Activated gamma-delta T cell (primary cell): ENCODE data around the gene GPRC5A.

ENCODE experiments used
- DNase-seq: peaks from one replicate; lab custom pipeline; 2025; lab: John Stamatoyannopoulos, UW

Gene GPRC5A

DNA sequence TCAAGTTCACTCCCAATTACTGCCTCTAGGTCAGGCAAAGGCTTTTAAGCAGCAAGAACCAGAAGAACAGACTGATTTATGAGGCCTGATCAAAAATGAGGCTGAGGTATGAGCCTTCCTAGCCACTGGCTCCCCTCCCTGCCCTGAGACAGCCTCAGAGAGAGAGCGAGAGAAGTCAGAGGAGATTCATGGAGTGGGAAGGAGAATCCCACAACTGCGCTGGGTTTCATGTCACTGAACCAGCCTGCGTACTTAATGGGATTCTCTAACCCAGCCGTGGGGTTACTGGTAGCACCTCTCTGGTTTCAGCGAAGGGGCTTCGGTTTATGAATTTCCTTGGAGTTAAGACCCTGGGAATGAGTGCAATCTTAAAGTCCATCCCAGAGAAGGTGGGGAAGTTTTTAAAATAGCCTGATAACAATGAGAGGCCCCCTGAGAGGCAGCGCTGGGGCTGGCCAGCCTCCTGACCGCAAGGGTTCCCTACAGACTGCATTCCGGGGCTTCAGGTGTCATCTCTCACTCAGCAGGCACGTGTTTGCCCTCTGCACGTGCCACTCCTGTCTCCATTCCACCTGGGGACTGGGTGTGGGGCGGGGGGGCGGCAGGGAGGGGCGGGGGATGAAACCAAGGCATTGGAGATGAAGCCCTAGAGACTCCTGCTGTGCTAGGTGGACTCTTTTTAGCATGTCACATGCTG is 6.1 kb upstream of the GPRC5A start:
- DNase-seq: no peak

DNA sequence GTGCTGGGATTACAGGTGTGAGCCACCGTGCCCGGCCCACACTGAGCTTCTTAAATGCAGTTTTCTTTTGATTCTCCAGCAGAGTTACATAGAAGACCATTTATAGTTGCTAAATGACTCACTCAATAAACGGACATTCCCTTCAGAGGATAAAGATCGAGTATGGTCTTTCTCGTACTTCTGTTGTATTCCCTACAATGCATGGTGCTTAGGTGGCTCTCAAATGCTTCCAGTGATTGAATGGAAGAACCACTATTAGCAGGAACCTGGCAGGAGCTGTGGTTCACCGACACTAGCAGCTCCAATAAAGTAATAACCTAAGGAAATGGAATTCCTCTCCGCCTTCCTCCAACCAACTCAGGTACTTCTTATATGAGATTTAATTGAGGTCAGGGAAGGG is 3.9 kb upstream of the GPRC5A start:
- DNase-seq: no peak

DNA sequence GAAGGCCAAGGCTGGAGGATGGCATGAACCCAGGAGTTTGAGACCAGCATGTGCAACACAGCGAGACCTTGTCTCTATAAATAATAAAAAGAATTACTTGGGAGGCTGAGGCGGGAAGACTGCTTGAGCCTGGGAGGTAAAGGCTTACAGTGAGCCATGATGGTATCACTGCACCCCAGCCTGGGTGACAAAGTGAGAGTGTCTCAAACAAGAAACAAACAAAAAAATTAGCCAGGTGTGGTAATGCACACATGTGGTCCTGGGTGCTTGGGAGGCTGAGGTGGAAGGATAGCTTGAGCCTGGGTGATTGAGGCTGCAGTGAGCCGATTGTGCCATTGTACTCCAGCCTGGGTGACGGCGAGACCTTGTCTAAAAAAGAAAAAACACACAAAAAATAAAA is 1.7 kb upstream of the GPRC5A start:
- no peak for DNase-seq

DNA sequence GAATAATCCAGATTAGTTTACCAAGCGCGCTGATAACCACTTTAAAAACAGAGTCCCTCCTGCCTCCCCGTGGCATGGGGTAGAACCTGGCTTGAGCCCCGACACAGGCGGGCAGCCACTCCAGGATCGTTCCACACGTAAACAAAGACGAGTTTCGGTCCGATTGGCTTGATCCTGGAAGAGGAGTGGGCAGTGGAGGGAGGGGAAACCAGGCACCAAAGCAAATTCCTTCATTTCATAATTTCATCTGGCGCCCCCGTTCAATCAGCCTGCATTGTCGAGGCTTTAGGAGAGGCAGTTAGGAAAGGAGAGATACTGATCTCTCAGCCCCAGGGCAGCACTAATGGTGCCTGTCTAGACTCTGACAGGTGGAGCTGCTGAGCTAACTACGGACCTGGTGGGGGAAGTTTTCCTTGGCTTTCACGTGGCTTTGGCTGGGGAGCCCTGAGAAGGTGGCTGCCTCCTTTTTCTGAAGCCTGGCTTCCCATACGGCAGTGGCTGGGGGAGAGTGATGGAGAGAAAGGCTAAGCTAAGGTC is 751 bp upstream of the GPRC5A start:
- DNase-seq: no peak

DNA sequence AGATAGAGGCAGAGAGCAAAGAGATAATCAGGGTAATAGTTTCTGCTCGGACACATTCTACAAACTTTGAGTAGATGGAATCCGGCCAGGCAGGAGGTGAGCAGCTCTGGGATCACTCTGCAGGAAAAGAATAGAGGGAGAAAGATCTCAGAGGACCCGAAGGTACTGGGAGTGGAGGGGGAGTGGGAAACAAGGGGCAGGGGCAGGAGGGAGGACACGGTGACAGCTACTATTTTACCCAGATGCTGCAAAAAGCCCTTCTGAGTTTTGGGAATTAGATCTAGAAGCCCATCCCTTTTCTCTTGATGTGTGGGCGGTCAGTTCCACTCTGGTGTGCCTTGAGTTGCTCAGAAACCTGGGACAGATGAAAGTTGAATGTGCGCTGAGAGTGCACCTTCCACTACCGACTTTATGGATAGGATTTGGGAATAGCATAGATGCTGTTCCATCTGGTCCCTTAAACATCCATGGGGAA is 556 bp downstream of the GPRC5A start:
- no peak for DNase-seq

DNA sequence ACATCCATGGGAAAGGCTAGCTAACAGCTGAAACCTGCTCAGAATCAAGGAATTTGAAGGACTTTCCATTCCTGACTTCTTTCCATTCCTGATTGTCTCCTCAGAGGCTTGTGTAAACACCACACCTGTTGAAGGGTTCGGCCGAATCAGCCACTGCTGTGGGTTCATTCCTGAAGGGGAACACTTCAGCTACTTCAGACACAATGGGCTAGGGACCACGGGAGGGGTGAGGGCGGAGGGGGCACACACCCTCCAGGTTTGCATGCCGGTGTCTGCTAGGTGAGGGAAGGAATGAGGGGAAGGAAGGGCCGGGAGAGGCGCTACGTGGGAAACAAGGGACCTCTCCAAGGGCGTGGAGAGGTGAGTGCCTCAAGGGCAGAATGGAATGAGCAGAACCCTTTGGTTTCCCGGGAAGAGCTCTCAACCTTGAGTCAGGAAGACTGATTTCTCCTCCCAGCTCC is 1.3 kb downstream of the GPRC5A start:
- DNase-seq: no peak

DNA sequence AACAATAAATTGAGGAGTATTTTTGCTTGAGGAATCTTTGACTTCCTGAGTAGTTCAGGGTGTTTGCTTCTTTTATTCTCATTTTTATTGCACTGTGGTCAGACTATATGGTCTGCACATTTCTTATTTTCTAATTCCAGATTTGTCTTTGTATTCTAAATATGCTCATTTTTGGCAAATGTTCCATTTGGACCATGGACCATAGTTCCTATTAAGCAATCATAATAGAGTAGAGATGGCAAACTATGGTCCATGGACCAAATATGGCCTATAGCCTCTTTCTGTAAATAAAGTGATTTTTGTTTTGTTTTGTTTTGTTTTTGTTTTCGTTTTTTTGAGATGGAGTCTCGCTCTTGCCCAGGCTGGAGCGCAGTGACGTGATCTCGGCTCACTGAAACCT is 2.1 kb downstream of the GPRC5A start:
- DNase-seq: no peak

DNA sequence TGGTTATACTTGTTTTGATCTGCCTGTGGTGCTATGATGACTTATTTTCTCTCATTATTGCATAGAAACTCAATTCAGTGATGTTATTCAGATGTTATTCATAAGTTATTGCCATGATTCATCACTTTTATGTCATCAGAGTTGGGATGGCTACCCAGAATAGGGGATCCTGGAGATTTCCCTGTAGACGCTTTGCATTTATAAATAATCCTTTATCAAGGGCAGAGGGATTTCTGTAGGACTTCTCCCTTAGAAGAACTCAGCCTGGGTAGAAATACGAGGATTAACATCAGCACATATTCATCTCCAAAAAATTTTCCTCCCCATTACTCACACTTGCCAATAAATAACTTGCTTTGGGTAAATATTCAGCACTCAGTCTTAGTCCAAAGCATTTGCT is 4.9 kb downstream of the GPRC5A start:
- DNase-seq: no peak

DNA sequence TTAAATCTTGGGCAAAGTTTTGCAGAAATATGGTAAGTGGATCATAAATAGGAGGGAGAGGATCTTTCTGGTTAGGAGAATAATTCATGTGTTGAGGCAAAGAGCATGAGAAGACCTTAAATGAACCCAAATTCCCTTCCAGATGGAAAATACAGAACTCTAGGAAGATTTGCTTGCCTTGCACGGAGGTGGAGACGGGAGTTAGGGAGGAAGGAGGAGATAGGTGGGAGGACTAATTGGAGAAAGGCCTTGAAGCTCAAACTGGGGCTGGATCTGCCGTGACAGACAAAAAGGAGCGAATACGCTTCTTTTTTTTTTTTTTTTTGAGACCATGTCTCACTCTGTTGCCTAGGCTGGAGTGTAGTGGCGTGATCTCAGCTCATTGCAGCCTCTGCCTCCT is 5.9 kb downstream of the GPRC5A start:
- no peak for DNase-seq

DNA sequence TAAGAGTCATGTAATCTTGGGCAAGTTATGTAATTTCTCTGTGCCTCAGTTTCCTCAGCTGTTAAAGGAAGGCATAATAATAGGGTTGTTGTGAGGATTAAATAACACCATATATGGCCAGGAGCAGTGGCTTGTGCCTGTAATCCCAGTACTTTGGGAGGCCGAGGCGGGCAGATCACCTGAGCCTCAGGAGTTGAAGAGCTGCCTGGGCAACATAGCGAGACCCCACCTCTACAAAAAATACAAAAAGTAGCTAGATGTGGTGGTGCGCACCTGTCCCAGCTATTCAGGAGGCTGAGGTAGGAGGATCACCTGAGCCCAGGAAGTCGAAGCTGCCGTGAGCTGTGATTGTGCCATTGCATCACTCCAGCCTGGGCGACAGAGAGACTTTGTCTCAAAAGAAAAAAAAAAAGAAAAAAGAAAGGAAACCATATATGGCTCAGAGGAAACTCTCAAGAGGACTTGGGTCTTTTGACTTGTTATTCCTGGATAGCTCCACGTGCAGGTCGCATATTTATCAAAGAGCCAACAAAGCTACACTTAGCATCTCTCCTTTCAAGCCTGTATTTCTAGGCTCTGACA is 6.9 kb downstream of the GPRC5A start:
- no peak for DNase-seq

DNA sequence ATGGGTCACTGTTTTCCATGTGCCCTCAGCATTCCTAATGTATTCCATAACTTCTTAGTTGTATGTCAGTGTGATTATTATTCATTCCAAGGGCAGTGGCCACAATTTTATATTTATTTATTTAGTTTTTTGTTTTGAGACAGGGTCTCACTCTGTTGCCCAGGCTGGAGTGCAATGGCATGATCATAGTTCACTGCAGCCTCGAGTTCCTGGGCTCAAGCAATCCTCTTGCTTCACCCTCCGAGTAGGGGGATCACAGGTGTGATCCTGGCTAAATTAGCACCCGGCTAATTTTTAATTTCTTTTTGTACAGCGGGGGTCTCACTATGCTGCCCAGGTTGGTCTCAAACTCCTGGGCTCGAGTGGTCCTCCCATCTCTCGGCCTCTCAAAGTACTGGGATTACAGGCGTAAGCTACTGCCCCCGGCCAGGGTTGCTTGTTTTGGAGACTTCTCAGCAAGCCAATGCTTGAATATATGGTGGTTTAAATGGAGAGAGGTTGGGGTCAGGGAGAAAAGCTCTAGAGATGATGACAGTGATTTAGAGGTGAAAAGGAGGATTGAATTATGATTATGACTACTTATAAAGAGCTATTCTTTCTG is 7.6 kb downstream of the GPRC5A start:
- DNase-seq: no peak

DNA sequence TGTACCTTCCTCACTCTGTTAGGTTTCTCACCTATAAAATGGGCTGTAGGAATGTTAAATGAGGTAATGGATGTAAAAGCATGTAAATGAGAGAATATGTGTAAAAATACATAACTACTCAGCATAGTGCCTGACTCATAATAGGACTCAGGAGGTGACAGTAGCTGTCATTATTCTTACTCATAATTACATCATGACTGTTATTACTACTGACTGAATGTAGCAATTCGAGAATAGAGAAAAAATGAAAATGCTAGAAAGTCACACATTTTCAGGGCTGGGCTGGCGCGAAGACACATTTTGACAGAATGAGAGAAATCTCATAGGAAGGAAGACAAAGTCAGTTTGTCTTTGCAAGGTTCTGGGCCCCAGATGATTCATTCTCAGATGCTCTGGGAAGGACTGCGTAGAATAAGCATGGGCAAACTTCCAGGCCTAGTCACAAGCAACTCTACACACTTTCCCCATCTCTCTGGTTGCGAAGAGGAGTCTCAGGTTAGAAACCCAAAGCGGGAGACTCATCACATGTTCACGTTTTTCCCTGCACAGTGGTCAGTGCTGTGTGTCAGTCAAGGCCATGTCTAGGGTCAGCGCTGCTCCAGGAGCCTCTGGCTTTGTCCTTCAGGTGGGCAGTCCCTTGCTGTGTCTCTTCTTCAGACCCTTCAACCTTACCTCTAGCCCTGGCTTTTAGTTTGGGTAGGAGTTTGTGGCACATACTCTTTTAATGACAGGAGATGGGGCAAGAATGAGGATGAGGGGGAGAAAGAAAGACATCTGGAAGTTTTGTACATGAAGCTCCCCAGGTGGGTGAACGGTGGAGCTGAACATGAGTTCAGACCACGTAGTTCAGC is 8.4 kb downstream of the GPRC5A start:
- no peak for DNase-seq

DNA sequence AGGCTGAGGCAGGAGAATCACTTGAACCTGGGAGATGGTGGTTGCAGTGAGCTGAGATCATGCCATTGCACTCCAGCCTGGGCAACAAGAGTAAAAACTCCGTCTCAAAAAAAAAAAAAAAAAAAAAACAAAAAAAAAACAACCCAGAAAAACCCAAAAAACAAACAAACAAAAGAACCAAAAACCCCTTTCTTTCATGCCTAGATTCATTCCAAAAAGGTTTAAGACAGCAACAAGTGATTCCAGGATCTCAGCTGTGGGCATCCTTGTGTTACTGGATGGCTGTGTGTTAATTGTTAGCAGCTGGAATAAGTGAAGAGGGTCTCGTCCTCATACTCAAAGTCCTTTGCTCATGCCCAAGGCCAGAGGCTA is 9.4 kb downstream of the GPRC5A start:
- DNase-seq: no peak

DNA sequence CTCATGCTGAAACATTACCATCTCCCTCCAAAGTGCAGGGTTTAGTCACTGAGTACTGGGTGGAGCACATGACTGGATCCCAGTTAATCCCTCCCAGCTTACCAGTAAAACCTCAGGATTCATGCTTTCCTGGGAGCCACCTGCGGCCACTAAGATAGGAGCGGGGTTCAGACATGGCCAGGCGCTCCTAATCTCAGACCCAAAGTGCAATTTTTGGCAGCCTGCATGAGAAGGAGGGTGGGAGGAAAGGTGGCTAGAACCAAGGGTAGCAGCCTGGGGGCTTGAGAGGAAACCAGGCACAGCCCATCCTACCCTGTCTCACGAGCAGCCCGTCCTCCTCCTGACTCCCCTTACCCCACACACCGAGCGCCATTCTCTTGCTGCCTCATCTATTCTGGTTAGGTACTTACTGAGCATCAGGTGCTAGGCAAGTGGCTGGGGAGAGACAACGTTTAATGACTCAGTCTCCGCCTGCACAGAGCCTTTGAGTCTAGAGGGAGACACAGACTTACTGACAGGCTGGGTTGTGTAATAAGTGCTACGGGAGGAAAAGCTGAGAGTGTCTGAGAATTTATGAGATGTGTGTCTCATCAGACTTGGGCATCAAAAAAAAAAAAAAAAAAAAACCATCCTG is 9.9 kb downstream of the GPRC5A start:
- DNase-seq: no peak

DNA sequence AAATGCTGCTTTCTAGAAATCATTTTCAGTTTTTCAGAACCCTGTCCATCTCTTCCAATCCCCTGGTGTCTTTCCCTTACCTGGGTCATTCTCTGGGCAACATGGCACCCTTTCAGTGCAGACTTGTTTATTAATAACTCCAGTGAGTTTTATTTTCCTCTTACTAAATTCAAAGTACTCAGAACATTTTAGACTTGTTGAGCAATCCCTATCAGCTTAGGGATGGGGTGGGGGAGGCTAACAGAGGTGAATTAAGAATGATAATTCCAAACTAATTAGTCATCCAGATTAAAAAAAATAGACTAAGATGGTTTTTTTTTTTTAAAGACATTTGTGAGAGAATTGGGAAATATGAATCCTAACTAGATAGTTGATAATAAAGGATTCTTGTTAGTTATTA is 10.7 kb downstream of the GPRC5A start:
- DNase-seq: no peak

DNA sequence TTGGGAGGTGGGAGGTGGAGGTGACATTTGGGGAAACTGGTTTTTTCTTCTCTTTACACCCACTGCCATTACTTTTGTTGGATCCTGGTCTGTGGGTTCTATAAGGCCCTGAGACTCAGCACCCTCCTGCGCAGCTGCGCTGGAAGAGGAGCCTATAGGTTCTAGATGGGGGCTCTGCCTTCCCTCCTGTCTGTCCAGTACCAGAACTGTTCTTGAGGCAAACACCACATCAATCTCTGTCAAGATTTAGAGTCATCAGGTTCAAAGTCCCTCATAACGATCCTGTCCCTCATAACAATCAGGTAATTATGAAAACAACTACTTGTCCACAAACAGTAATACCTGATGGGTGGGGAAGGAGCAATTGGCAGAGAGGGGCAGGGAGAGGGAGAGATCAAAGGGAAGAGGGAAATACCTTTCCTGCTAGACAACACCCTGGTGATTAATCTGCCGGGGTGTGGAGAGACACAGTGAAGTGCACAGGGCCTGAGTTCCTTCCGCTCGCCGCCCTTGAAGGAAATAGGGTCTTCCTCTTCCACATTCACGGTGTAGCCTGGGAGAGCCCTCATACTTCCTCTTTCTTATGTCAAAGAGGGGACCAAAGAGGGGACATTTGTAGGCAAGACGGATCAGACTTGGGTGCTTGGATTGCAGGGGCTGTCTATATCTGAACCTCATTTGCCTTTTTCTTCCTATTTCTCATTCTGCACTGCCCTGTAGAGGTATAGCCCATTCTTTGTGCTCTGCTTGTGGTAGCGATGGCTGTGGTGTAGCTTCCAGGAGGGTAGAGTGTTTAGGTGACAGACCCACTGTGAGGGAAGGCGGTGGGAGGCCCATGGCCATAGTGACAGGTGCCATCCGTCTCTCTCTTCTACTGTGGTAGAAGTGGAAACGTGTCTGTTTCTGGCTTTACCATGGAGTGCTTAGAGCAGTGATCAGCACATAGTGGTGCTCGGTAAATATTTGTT is 12.6 kb downstream of the GPRC5A start:
- no peak for DNase-seq

DNA sequence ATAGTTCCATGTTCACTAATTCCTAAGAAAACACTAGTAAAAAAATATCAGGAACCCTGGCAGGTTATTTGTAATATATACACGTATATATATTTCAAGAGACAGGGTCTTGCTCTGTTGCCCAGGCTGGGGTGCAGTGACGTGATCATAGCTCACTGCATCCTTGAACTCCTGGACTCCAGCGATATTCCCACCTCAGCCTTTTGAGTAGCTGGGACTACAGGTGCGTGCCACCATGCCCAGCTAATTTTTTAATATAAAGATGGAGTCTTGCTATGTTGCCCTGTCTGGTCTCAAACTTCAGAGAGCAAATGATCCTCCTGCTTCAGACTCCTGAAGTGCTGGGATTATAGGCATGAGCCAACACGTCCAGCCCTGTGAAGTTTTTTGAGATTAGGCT is 16.2 kb downstream of the GPRC5A start:
- DNase-seq: no peak

DNA sequence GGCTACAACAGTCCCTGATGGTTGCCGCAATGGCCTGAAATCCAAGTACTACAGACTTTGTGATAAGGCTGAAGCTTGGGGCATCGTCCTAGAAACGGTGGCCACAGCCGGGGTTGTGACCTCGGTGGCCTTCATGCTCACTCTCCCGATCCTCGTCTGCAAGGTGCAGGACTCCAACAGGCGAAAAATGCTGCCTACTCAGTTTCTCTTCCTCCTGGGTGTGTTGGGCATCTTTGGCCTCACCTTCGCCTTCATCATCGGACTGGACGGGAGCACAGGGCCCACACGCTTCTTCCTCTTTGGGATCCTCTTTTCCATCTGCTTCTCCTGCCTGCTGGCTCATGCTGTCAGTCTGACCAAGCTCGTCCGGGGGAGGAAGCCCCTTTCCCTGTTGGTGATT is 16.9 kb downstream of the GPRC5A start:
- DNase-seq: no peak

DNA sequence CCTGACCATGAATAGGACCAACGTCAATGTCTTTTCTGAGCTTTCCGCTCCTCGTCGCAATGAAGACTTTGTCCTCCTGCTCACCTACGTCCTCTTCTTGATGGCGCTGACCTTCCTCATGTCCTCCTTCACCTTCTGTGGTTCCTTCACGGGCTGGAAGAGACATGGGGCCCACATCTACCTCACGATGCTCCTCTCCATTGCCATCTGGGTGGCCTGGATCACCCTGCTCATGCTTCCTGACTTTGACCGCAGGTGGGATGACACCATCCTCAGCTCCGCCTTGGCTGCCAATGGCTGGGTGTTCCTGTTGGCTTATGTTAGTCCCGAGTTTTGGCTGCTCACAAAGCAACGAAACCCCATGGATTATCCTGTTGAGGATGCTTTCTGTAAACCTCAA is 17.3 kb downstream of the GPRC5A start:
- no peak for DNase-seq

DNA sequence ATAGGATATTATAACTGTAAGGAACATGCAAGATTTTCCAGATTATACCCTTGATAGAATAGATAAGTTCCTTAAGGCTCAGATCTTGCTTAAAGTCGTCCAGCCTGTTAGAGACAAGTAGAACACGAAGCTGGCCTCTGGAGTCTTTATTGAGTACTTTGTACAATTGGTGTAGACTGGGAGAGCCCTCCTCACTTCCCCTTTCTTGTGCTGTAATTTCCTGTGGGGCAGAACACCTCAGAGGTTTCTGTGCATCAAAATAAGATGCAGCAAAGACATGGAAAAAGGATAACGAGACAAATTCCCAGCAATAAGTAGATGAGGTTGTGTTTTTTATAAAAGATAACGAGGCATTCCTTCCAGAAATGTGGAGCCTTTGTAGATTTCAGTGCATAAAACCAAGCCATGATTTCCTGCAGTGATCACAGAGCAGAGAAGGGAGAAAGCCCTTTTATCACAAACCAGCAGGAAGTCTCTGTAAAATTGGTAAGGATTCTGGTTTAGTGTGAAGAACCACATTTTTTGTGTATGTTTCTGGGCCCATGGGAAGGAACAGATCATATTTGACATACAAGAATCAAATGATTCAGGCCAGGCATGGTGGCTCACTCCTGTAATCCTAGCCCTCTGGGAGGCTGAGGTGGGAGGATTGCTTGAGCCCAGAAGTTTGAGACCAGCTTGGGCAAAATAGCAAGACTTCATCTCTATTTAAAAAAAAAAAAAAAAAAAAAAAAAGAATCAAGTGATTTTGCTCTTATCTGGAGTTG is 18.0 kb downstream of the GPRC5A start:
- no peak for DNase-seq
